Umbilical cord (tissue), 2 donors: ENCODE data around the gene SERP1. TPM values are rescaled to one million over a fixed set of nuclear protein-coding genes. Genes with fewer than 3 reads are reported as not detected.

Experiments used
- DNase-seq: peaks from one replicate; pipeline ENCODE4 v3.0.0-alpha.2; 2015; ENCODE audit warnings: low spot score
- total RNA-seq: library from RNA; depleted of rRNA; stranded (reverse); fragments of >200 nt; gene quantifications from one replicate; pipeline ENCODE4 v1.2.3, GENCODE V29; 2014; ENCODE audit warnings: low replicate concordance; ENCODE audit not compliant: insufficient read depth

The SERP1 gene
- 190 TPM for total RNA-seq

GRCh38 chr3:150546226-150547044, at the start of gene SERP1, which contains the start of gene EIF2A:
SERP1 (minus strand) TSS chr3:150546496; CDS start chr3:150546135, 361 bp downstream.
EIF2A (plus strand) TSS chr3:150546787; CDS start chr3:150546803, 16 bp downstream.
- peak; percentile 100 for DNase-seq

DNA sequence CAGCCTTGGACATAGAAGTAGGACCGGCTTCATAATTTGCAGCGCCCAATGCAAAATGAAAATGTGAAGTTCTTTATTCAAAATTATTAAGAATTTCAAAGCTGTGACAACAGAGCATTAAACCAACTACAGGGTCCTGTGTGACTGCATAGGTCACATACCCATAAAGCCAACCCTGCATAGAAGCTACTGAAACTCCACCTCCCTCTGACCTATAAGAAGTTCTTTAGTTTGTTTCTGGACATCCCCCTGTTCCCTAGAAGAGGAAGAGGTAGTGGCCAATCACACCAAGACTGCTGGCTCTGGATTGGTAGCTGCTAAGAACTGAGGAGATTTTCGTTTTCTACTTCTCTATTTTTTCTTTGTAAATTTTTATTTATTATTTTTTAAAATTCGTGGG, 47.9 kb upstream of the SERP1 start:
- DNase-seq, result no peak

DNA sequence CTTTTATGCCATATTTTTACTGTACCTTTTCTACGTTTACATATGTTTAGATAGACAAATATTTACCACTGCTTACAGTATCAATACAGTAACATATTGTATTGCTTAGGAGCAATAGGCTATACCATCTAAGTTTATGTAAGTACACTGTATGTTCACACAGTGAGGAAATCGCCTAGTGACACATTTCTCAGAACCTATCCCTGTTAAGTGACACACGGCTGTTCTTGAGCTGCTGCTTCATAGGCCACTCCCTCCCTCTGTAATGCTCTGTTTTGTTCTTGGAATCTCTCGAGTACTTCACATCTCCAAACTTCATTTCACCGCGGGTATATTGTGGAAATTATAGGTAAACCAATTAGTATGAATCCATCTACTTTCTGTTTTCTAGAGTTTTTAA, 43.5 kb upstream of the SERP1 start:
- DNase-seq, result no peak

- no peak for DNase-seq
Measured at GRCh38 chr3:150588027-150588830, 41.9 kb upstream of the SERP1 start.

DNA sequence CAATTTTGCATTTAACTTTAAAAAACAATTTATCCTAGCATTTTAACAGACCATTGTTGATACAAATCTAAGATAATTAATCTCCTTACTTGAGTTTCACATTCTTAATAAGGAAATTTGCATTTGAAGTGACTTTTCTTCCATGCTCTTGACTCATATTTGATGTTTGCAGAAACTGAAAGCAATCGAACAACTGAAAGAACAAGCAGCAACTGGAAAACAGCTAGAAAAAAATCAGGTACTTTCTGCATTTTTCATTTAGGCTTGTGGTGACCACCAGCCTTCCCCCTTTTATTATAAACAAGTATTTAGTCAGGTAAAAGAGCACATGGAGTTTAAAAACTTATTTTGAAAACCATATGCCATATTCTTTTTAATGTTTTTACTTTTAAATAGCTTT, 36.7 kb upstream of the SERP1 start:
- no peak for DNase-seq

GRCh38 chr3:150582620-150583019, 36.3 kb upstream of the SERP1 start:
- DNase-seq, result no peak

DNA sequence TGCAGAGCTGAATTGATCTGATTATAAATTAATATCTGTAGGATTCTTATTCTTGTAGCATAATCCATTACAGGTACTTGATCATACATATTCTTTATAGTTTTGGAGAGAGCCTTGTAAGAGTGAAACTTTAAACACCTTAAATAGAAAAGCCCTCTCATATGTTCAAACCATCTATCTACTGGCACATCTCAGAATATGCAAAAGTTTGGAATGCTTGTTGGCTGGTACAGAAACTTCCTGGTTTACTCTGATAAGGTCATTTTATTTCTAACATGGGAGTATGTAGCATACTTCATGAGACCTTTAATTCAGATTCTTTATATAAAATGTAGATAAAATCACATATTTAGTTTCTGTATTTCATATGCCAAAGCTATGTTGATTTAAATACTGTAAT, 34.9 kb upstream of the SERP1 start:
- DNase-seq, result no peak

DNA sequence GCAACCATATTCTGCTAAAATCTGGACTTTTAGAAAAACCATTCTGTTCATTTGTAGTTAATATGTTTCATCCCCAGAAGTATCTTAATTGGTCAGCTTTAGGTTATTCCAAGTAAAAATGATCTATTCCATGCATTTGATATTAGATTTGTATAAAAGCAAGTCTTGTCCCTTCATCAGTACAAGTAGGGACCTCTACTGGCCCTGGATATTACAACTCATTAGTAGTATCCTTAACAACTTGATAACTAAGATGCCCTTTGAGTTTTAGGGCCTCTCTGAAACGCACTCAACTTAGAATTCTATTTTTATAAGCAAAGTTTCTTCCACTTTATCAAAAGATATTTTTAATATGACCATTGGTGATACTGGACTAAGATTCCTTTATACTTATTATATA, 31.6 kb upstream of the SERP1 start:
- DNase-seq, result no peak

DNA sequence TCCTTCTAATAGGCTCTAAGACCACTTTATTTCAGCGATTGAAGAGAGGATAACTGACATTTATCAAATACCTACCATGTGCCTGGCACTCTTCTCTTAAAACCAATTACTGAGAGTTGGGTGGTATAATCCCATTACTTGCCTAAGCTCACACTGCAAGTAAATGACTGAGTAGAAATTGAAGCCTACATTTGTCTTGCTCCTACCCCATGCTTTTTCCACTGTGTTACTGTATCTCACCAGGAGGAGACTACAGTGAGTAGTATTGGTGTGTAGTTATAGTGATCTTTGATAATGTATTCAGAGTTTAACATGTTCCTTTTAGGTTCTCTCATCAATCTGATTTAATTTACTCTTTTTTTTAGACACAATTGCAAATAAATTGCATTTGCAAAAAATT, 21.0 kb upstream of the SERP1 start:
- no peak for DNase-seq

GRCh38 chr3:150564243-150564642, 17.9 kb upstream of the SERP1 start:
- DNase-seq, result no peak

DNA sequence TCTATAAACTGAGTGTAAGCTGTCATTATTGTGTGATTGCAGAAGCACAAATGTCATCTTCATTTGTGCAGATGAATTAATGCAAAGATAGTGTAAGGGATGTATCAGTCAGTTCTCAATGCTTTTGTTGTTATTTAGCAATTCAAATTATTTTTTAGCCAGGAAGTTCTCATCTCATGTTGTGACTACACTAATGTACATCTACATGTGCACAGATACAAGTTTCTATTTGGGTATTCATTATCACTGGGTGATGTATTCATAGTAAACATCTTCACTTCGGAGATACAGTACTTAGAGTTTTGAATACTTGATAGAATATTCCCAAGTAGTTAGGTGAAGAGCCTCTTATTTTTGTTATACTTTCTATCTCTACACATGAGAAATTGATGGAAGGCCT, 11.4 kb upstream of the SERP1 start:
- no peak for DNase-seq

DNA sequence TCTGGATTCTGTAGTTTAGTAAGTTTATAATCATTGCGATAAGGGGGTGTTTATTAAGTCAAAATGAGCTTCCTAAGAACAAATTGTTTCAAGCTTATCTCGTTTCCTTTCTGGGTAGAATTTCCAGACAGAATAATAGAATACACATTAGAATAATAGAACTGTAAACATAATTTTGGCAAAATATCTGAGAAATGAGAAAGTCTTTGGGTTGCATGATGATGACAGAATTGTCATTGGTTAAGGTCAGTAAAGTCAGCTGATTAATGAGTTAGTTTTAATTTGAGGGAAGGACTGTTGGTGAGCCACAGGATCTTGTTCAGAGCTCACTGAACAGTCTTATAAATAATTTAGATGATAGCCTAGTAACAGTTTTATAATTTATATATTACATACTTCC, 10.5 kb upstream of the SERP1 start:
- no peak for DNase-seq

DNA sequence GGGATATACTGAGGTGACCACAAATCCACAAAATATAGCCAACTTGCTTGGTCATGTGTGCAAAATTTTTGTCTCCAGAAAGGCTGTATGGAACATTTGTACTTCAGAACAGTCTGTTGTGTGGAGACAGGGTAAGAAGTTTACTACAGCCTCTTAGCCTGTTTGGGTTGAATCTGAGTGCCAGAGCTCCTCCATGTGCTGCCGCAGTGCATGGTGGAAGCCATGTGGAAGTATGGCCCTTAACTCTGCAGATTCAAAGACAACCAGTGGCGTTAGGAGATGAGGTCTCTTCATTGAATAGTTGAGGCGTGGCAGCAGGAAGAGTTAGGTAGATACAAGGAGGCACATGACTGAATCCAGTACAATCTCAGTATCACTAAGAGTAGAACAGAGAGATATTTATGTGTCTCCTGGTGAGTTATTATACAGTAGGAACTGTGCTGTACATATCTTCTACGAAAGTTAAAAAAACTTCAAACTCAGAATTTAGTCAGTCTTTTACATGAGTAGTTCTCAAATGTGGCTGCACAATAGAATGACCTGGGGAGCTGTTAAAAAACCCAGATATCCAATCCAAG, 9.7 kb upstream of the SERP1 start:
- no peak for DNase-seq

- DNase-seq, result peak; percentile 18
Measured at GRCh38 chr3:150547045-150547741, 897 bp upstream of the SERP1 start.

DNA sequence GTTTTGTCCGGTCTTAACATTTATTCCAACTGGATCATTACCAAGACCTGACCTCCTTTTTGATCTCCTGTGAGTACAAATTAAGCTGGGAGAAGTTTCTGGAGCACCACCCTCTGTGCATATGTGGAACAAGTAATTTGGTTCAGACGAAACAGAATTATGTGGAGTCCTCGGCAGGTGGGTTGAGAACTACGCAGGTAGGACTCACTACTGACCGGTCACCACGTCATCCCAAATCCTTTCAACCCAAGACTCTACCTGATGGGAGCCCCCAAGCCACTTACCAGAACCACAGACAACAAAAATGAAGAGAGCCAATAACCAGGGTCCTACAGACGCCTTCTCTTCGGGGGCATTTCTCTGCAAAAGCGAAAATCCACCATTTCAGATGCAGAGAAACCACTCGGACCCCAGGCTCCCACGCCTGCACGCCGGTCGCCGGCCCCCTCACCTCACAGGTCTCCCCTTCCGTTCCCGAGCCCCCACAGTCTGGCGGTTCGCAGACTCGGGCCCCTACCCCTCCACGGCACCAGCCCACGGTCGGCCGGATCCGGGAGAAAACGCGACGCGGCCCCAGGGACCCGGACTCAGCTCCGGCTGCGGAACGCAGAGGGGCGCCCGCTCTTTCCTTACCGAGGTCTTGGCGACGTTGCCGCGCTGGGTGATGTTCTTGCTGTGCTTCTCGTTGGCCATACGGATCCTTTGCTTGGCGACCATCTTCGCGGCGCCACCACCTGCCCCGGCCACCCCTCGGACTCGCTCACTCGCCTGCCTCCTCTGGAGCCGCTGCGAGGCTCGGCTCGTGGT, 674 bp downstream of the SERP1 start:
- DNase-seq, result peak; percentile 31

DNA sequence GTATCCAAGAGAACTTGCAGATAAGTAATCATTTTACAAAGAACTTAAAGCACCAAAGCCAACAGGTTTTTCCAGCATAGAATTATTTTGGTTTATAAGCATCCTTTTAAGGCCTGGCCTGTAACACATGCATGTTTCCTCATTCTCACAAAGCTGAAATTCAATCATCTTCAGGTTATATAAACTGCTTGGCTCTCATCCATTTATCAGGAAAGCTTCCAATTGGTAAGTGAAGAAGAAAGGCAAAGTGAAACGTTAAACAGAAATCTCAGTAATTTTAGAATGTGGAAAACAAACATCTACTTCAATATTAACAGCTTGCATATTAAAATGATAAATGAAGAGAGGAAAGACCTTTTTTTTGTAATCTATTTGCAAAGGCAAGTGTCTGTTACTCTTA, 1.6 kb downstream of the SERP1 start:
- peak; percentile 12 for DNase-seq

DNA sequence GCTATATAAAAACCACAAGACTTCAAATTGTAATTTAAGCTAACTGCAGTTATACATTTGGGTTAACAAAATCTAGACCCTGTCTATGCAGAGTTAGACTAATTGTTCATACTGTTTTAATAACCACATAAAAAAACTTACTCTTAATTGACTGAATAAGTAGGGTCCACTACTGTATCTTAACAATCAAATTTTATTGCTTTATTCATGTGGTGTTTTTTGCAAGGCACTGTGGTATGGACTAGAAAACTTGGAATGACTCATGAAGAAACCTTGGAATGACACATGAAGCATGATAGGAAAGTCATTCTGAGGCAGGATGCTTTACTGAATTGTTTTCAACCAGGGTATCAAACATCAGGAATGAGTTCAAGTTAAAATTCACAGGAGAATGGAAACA, 2.3 kb downstream of the SERP1 start:
- no peak for DNase-seq

GRCh38 chr3:150543531-150543930, 2.8 kb downstream of the SERP1 start:
- DNase-seq, result no peak

DNA sequence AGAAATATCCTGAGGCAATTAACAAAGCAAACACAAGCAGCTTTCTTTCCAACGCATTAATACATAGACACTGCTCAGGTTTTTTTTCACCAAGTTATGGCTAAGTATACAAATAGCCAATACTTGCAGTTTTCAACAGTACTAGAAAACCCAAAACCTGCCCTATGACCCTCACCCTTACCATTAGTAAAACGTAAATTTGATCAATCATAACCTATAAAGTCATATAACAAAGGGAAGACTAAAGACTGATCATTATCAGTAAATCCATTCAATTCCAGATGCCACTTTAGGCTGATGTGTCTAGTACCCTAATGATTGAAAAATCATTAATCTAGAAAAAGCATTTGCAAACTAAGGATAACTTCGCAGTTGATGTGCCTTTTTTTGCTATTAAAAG, 3.2 kb downstream of the SERP1 start:
- DNase-seq, result no peak

- no peak for DNase-seq
Measured at GRCh38 chr3:150540991-150541390, 5.3 kb downstream of the SERP1 start.

DNA sequence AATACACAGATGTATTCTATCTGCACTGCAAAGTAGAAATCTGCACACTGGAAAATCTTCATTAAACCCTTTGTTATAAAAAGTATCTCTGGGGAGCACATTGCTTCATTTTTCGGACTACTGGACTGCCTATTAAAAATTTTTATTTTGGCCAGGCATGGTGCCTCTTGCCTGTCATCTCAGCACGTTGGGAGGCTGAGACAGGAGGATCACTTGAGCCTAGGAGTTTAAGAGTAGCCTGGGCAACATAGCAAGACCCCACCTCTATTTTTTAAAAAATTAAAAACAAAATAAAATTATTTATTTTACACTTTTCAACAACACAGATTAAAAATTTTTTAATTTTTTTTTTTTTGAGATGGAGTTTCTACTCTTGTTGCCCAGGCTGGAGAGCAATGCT, 6.0 kb downstream of the SERP1 start:
- no peak for DNase-seq
